ENCODE results near the gene NMT2.

DNA sequence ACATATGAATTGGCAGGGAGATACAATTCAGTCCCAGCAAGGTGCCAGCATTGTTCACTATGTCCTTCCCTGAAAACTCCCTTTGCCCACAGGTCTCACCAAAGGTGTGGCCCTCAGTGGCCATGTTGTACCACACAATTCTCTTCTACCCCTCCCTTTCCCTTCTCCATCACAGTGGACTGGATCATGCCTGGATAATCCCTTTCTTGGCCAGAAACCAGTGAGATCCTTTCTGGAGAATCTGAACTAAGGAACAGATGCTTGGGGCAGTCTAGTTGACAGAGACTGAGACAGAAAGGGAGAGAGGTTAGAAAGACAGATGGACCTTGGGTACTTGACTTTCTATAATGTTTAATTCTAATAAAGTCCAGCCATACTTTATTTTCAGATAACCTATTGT is 9.5 kb downstream of the NMT2 start:
- no peak for TF ChIP-seq EP300 (conservative IDR thresholded peaks at IDR 0.05; ENCODE audit: poor library complexity, severe bottlenecking)
- TF ChIP-seq POLR2AphosphoS5 (IDR thresholded peaks at IDR 0.05): no peak
- no peak for TF ChIP-seq REST (IDR thresholded peaks at IDR 0.05; ENCODE audit: borderline replicate concordance)
- TF ChIP-seq, protein P1, sequence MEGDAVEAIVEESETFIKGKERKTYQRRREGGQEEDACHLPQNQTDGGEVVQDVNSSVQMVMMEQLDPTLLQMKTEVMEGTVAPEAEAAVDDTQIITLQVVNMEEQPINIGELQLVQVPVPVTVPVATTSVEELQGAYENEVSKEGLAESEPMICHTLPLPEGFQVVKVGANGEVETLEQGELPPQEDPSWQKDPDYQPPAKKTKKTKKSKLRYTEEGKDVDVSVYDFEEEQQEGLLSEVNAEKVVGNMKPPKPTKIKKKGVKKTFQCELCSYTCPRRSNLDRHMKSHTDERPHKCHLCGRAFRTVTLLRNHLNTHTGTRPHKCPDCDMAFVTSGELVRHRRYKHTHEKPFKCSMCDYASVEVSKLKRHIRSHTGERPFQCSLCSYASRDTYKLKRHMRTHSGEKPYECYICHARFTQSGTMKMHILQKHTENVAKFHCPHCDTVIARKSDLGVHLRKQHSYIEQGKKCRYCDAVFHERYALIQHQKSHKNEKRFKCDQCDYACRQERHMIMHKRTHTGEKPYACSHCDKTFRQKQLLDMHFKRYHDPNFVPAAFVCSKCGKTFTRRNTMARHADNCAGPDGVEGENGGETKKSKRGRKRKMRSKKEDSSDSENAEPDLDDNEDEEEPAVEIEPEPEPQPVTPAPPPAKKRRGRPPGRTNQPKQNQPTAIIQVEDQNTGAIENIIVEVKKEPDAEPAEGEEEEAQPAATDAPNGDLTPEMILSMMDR (IDR thresholded peaks at IDR 0.05; ENCODE audit: poor library complexity, severe bottlenecking): no peak
- no peak for TF ChIP-seq TAF1 (IDR thresholded peaks at IDR 0.05; ENCODE audit: low read depth)
- no peak for TF ChIP-seq EZH2 (IDR thresholded peaks at IDR 0.05; ENCODE audit: borderline replicate concordance, insufficient read depth, low read length, poor library complexity, severe bottlenecking)
- no peak for TF ChIP-seq MXI1 (conservative IDR thresholded peaks at IDR 0.05; ENCODE audit: poor library complexity, severe bottlenecking)
- TF ChIP-seq RAD21 (conservative IDR thresholded peaks at IDR 0.05): no peak
- TF ChIP-seq SMC3 (conservative IDR thresholded peaks at IDR 0.05; ENCODE audit: poor library complexity): no peak
